Measurements from ENCODE around the gene MET.

- no peak for TF ChIP-seq POLR2A (IDR thresholded peaks at IDR 0.05)
- TF ChIP-seq, protein P1, sequence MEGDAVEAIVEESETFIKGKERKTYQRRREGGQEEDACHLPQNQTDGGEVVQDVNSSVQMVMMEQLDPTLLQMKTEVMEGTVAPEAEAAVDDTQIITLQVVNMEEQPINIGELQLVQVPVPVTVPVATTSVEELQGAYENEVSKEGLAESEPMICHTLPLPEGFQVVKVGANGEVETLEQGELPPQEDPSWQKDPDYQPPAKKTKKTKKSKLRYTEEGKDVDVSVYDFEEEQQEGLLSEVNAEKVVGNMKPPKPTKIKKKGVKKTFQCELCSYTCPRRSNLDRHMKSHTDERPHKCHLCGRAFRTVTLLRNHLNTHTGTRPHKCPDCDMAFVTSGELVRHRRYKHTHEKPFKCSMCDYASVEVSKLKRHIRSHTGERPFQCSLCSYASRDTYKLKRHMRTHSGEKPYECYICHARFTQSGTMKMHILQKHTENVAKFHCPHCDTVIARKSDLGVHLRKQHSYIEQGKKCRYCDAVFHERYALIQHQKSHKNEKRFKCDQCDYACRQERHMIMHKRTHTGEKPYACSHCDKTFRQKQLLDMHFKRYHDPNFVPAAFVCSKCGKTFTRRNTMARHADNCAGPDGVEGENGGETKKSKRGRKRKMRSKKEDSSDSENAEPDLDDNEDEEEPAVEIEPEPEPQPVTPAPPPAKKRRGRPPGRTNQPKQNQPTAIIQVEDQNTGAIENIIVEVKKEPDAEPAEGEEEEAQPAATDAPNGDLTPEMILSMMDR (IDR thresholded peaks at IDR 0.05): no peak
Observed at GRCh38 chr7:116633131-116633988, 38.6 kb upstream of the MET start.
